ENCODE data around the gene CTNNA2.

DNA sequence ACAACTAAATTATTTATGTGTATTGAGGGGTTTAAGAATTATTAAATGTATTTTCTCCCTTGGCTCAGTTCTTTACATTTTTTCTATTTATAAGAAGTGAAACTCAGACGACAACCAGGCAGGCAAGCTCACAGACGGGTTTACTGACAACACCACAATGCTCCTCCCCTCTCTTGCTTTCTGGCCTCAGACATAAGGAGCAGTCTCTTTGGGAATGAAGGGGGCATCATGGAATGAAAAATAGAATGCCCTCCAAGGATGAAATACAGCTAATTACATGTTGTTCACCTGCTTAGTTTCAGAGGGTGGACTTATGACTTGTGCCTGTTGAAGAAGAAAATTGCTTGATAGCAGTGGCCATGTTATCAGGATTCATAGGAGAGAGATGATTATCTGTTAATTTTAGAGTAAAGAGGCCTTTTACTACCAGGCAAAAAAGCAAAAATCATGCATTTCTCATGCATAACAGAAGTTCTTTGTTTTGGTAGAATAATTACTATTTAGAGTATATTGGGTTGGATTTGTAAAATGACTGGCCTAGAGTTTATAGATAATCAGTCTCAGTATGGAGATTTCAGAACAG lies 963.8 kb downstream of the CTNNA2 start:
- TF ChIP-seq EZH2 (IDR thresholded peaks at IDR 0.05; ENCODE audit: low read depth) = no peak
- TF ChIP-seq, protein P1, sequence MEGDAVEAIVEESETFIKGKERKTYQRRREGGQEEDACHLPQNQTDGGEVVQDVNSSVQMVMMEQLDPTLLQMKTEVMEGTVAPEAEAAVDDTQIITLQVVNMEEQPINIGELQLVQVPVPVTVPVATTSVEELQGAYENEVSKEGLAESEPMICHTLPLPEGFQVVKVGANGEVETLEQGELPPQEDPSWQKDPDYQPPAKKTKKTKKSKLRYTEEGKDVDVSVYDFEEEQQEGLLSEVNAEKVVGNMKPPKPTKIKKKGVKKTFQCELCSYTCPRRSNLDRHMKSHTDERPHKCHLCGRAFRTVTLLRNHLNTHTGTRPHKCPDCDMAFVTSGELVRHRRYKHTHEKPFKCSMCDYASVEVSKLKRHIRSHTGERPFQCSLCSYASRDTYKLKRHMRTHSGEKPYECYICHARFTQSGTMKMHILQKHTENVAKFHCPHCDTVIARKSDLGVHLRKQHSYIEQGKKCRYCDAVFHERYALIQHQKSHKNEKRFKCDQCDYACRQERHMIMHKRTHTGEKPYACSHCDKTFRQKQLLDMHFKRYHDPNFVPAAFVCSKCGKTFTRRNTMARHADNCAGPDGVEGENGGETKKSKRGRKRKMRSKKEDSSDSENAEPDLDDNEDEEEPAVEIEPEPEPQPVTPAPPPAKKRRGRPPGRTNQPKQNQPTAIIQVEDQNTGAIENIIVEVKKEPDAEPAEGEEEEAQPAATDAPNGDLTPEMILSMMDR (conservative IDR thresholded peaks at IDR 0.05) = no peak

All from PC-9 (cell line).